IMR-90 (cell line): ENCODE results near the gene HES7. TPM values are rescaled to one million over a fixed set of nuclear protein-coding genes. Genes with fewer than 3 reads are reported as not detected.

Source experiments
- ATAC-seq: fragments of 200-7000 bp; cut with Tn5 transposase; 2 replicates; pipeline ENCODE4 v1.9.1; 2020; ENCODE audit warnings: low read depth, mild to moderate bottlenecking, moderate library complexity
- BruUV-seq: library from RNA; stranded (reverse); fragments of 400-500 nt; replicated peaks from 2 replicates; lab custom pipeline; 2021; lab: Mats Ljungman, UMichigan
- CTCF ChIA-PET: fragments of 300-600 bp; formaldehyde crosslinking; extraction: SDS; loops from one replicate; lab custom pipeline; 2021; ENCODE audit warnings: antibody characterized with exemption; lab: Yijun Ruan, JAX
- POLR2A ChIA-PET: fragments of 300-600 bp; sonication (Branson Sonifier 250); formaldehyde crosslinking; loops from one replicate; lab custom pipeline; 2022; ENCODE audit warnings: antibody characterized with exemption; ENCODE audit not compliant: unreplicated experiment; lab: Charles Lee
- DNase-seq: peaks from one replicate; pipeline ENCODE4 v3.0.0; 2013
- H2AFZ ChIP-seq: replicated peaks from 2 replicates; pipeline ENCODE3; 2013; ENCODE audit warnings: low read length, mild to moderate bottlenecking; ENCODE audit not compliant: poor library complexity
- H2AK5ac ChIP-seq: 2 replicates; pipeline ENCODE4 v1.6.1; 2013; ENCODE audit warnings: low read depth, low read length, inconsistent platforms
- H2AK9ac ChIP-seq: replicated peaks from 2 replicates; pipeline ENCODE3; 2013; ENCODE audit warnings: mild to moderate bottlenecking, low read depth, low read length, moderate library complexity; ENCODE audit not compliant: poor library complexity
- H2BK120ac ChIP-seq: 2 replicates; pipeline ENCODE4 v1.6.1; 2013; ENCODE audit warnings: low read depth, low read length, inconsistent platforms
- H2BK15ac ChIP-seq: 3 replicates; pipeline ENCODE4 v1.6.1; 2013; ENCODE audit warnings: low read depth, low read length, inconsistent platforms
- H2BK20ac ChIP-seq: 2 replicates; pipeline ENCODE4 v1.6.1; 2013; ENCODE audit warnings: low read depth, mild to moderate bottlenecking, inconsistent platforms, low read length, moderate library complexity
- H2BK5ac ChIP-seq: 2 replicates; pipeline ENCODE4 v1.6.1; 2013; ENCODE audit warnings: mild to moderate bottlenecking, low read depth, low read length, inconsistent platforms; ENCODE audit not compliant: poor library complexity, severe bottlenecking
- H3K14ac ChIP-seq: replicated peaks from 2 replicates; pipeline ENCODE4 v1.6.1; 2013; ENCODE audit warnings: low read depth, low read length, inconsistent platforms
- H3K18ac ChIP-seq: 2 replicates; pipeline ENCODE4 v1.6.1; 2013; ENCODE audit warnings: low read depth, low read length, control low read depth
- H3K23ac ChIP-seq: 2 replicates; pipeline ENCODE4 v1.6.1; 2013; ENCODE audit warnings: low read depth, low read length, inconsistent platforms
- H3K27ac ChIP-seq: 2 replicates; pipeline ENCODE4 v1.5.1; 2013; ENCODE audit warnings: mild to moderate bottlenecking, control low read depth, low read length; ENCODE audit not compliant: insufficient read depth
- H3K27me3 ChIP-seq: 2 replicates; pipeline ENCODE4 v1.6.1; 2013; ENCODE audit warnings: low read length; ENCODE audit not compliant: control insufficient read depth, insufficient read depth
- H3K36me3 ChIP-seq: 2 replicates; pipeline ENCODE4 v1.6.1; 2013; ENCODE audit warnings: low read length, mixed read lengths; ENCODE audit not compliant: control insufficient read depth, insufficient read depth
- H3K4ac ChIP-seq: 2 replicates; pipeline ENCODE4 v1.6.1; 2013; ENCODE audit warnings: low read depth, low read length, inconsistent platforms
- H3K4me1 ChIP-seq: 2 replicates; pipeline ENCODE4 v1.6.1; 2013; ENCODE audit warnings: low read length, mixed read lengths; ENCODE audit not compliant: control insufficient read depth, insufficient read depth
- H3K4me2 ChIP-seq: 2 replicates; pipeline ENCODE4 v1.6.1; 2013; ENCODE audit warnings: low read depth, mild to moderate bottlenecking, control low read depth, low read length, moderate library complexity
- H3K4me3 ChIP-seq: 2 replicates; pipeline ENCODE4 v1.5.1; 2013; ENCODE audit warnings: low read depth, mild to moderate bottlenecking, control low read depth, low read length, moderate library complexity; ENCODE audit not compliant: insufficient read depth
- H3K56ac ChIP-seq: 2 replicates; pipeline ENCODE4 v1.6.1; 2013; ENCODE audit warnings: low read length, inconsistent platforms; ENCODE audit not compliant: insufficient read depth; ENCODE audit errors: extremely low read depth
- H3K79me1 ChIP-seq, 2 experiments: 2 replicates each; pipeline ENCODE4 v1.6.1; 2013; ENCODE audit warnings: low read length in 2 of 2, inconsistent platforms in 1 of 2, low read depth in 1 of 2
- H3K9ac ChIP-seq: 2 replicates; pipeline ENCODE4 v1.6.1; 2013; ENCODE audit warnings: low read depth, low read length, control low read depth
- H3K9me1 ChIP-seq: 2 replicates; pipeline ENCODE4 v1.6.1; 2013; ENCODE audit warnings: low read length, inconsistent platforms; ENCODE audit not compliant: insufficient read depth
- H3K9me3 ChIP-seq: 2 replicates; pipeline ENCODE4 v1.6.1; 2013; ENCODE audit warnings: low read length; ENCODE audit not compliant: control insufficient read depth, insufficient read depth
- H4K20me1 ChIP-seq: 2 replicates; pipeline ENCODE4 v1.6.1; 2013; ENCODE audit warnings: low read length, inconsistent platforms; ENCODE audit not compliant: insufficient read depth
- H4K5ac ChIP-seq: 2 replicates; pipeline ENCODE4 v1.6.1; 2013; ENCODE audit warnings: mild to moderate bottlenecking, low read depth, low read length, control low read depth
- H4K8ac ChIP-seq, 2 experiments: 2 replicates each; pipeline ENCODE4 v1.6.1; 2013; ENCODE audit warnings: low read depth in 2 of 2, low read length in 2 of 2, control low read depth in 1 of 2, inconsistent platforms in 1 of 2
- H4K91ac ChIP-seq: 2 replicates; pipeline ENCODE4 v1.6.1; 2013; ENCODE audit warnings: low read depth, low read length, inconsistent platforms; ENCODE audit not compliant: insufficient read depth
- CEBPB ChIP-seq: IDR thresholded peaks from 2 replicates; pipeline ENCODE4 v1.6.1; 2012; ENCODE audit warnings: low read depth, low read length, improper control_type of control experiment
- FOS ChIP-seq: fragments of 150-350 bp; IDR thresholded peaks from 2 replicates; pipeline ENCODE4 v1.6.1; 2016; ENCODE audit warnings: low read depth, low read length
- WGBS, 2 experiments: methylation state at CpG; one replicate each; pipeline versions ENCODE4 v1.1.5 to v1.1.7; 2013; ENCODE audit warnings: missing lambda C conversion rate in 2 of 2; ENCODE audit not compliant: insufficient read length in 1 of 2; ENCODE audit errors: extremely low coverage in 2 of 2; 5-methylcytosine and 5-hydroxymethylcytosine counted together
- dilution Hi-C: fragments of 300-500 bp; cut with HindIII; formaldehyde crosslinking; loops from one replicate; pipeline ENCODE4 v1.14.3; 2018; ENCODE audit warnings: low sequenced_read_pairs; ENCODE audit not compliant: unreplicated experiment
- in situ Hi-C: fragments of 300-500 bp; cut with MboI; formaldehyde crosslinking; loops from 3 replicates; pipeline ENCODE4 v1.14.3; 2019; ENCODE audit warnings: low sequenced_read_pairs, inconsistent platforms, mixed read lengths
- intact Hi-C: fragments of 100-400 bp; cut with micrococcal nuclease; formaldehyde crosslinking; loops from 2 replicates; pipeline ENCODE4 v1.10.0; 2022
- polyA plus RNA-seq, 3 experiments: library from polyadenylated mRNA; depleted of rRNA; stranded (reverse); fragments of >200 nt; gene quantifications; 2 replicates each; pipeline ENCODE4 v1.2.3, GENCODE V29; 2012; ENCODE audit warnings: low replicate concordance in 1 of 3
- total RNA-seq: library from RNA; depleted of rRNA; stranded (reverse); fragments of >200 nt; gene quantifications from 2 replicates; pipeline ENCODE4 v1.2.3, GENCODE V29; 2012
- TF ChIP-seq, protein P1 (sequence below): conservative IDR thresholded peaks from 2 replicates; pipeline ENCODE4 v1.5.1; 2012; ENCODE audit warnings: mild to moderate bottlenecking, low read depth, low read length, improper control_type of control experiment

The HES7 gene
- total and polyA plus RNA-seq, 2 of the 4 experiments (the other 2 are of a cell fraction), result 0.43 TPM; not detected in 1

DNA sequence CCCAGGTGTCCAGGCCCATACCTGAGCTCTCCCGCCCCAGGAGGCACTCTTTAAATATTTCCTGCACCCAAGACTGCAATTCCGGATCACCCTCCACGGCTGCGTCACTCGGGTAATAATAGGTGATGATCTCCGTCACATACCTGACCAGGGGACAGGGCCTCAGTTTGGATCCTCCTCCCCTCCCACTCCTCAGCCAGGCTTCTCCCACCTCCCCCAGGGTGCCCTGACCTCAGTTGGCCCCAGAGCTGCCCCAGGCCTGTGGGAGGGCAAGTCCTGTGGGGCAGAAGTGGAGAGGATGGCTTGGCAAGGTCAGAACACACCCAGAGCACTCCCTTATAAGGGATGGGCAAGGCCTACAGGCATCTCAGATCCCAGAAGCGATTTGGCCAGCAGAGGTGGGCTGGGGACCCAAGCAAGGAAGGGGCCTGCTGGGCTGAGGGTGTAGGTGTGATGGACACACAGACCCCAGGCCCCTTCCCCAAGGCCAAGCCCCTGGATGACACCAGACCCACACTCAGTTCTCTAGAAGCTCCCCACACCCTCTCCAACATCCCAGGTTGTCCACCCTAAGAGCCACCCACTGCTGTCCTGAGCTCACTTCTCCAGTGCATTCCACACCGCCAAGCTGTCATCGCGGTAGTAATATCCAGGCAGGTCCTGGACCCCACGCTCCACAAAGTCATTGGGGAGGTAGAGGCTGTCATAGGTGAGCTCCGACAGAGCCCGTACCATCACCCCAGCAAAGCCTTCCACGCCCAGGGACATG lies 48.1 kb downstream of the HES7 start:
- H3K36me3 ChIP-seq, result no peaks in the 10 kb centered on the region
- H2BK5ac ChIP-seq, result no peak overlapping the region
- dilution Hi-C loops, result no loop called here
- no peaks in the 10 kb centered on the region for H3K79me1 ChIP-seq
- H4K8ac ChIP-seq, result no peak overlapping the region
- H4K91ac ChIP-seq, result no peak overlapping the region
- H2BK120ac ChIP-seq, result no peak overlapping the region
- H3K4me2 ChIP-seq, result no peak overlapping the region
- BruUV-seq, result no TSS peak
- no peak overlapping the region for H3K27ac ChIP-seq
- 0 out of 2 replicates have a peak, but pooled peaks cover 1% of the 10 kb centered on the region for H3K4me1 ChIP-seq
- H3K4me3 ChIP-seq, result no peak overlapping the region
- CTCF ChIA-PET, result interaction anchor here (0.9 to 1.7 kb wide), 2 partner anchors 16 to 81 kb away, joined by 4 read pairs; no protein-coding TSS in a partner anchor
- no peak overlapping the region for H3K9ac ChIP-seq
- H2BK15ac ChIP-seq, result no peak overlapping the region
- no peak overlapping the region for H2AK9ac ChIP-seq
- POLR2A ChIA-PET, result no interaction called here
- no peak overlapping the region for H2BK20ac ChIP-seq
- H3K27me3 ChIP-seq, result peaks cover 82% of the 10 kb centered on the region
- intact Hi-C loops, result no loop called here
- in situ Hi-C loops, result loop anchor here (25.0 kb wide), 2 partner anchors 237 to 687 kb away; partner anchors contain the start of genes ARHGEF15 and SPDYE4
- no peak overlapping the region for H3K14ac ChIP-seq
- no peak overlapping the region for H2AFZ ChIP-seq
- no peak overlapping the region for H3K23ac ChIP-seq
- ATAC-seq, result no peak
- no peak overlapping the region for H3K56ac ChIP-seq
- no peaks in the 10 kb centered on the region for H4K20me1 ChIP-seq
- no peak overlapping the region for H2AK5ac ChIP-seq
- DNase-seq, result no peak
- no CpG with 5 or more reads among the region's 14 CpGs for WGBS, 2 experiments
- no peaks in the 10 kb centered on the region for H3K9me3 ChIP-seq
- no peak overlapping the region for H3K18ac ChIP-seq
- no peak overlapping the region for H3K4ac ChIP-seq
- no peak overlapping the region for H4K5ac ChIP-seq
- H3K9me1 ChIP-seq, result no peaks in the 10 kb centered on the region
- TF ChIP-seq FOS, result no peak
- TF ChIP-seq, protein P1, sequence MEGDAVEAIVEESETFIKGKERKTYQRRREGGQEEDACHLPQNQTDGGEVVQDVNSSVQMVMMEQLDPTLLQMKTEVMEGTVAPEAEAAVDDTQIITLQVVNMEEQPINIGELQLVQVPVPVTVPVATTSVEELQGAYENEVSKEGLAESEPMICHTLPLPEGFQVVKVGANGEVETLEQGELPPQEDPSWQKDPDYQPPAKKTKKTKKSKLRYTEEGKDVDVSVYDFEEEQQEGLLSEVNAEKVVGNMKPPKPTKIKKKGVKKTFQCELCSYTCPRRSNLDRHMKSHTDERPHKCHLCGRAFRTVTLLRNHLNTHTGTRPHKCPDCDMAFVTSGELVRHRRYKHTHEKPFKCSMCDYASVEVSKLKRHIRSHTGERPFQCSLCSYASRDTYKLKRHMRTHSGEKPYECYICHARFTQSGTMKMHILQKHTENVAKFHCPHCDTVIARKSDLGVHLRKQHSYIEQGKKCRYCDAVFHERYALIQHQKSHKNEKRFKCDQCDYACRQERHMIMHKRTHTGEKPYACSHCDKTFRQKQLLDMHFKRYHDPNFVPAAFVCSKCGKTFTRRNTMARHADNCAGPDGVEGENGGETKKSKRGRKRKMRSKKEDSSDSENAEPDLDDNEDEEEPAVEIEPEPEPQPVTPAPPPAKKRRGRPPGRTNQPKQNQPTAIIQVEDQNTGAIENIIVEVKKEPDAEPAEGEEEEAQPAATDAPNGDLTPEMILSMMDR, result no peak
- no peak for TF ChIP-seq CEBPB
